GM18907 (cell line): ENCODE measurements around the gene SAG.

Experiments
- ATAC-seq: cut with Tn5 transposase; IDR thresholded peaks from one replicate; pipeline ENCODE4 v1.9.1; 2021; ENCODE audit warnings: mild to moderate bottlenecking, moderate library complexity; ENCODE audit not compliant: unreplicated experiment

Gene SAG

DNA sequence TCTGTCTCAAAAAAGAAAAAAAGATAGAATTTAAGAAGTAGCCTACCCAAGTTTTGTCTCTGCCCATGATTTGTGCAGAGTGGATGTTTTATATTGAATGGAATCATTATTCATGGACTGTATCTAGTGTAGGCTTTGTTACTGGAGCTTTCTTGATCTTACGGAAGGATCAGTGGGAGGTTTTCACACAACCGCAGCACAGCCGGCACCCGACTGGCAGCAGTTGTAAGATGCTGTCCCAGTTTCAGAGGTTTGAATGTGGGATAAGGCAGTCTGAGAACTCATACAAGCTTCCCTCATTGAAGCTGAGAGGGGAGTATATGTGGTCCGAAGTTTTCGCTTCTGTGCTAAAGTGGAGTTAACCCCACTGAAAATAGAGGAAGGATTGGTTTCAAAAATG lies 19.7 kb upstream of the SAG start:
- no peak for ATAC-seq

- no peak for ATAC-seq
Observed at GRCh38 chr2:233288663-233289062, 19.0 kb upstream of the SAG start.

DNA sequence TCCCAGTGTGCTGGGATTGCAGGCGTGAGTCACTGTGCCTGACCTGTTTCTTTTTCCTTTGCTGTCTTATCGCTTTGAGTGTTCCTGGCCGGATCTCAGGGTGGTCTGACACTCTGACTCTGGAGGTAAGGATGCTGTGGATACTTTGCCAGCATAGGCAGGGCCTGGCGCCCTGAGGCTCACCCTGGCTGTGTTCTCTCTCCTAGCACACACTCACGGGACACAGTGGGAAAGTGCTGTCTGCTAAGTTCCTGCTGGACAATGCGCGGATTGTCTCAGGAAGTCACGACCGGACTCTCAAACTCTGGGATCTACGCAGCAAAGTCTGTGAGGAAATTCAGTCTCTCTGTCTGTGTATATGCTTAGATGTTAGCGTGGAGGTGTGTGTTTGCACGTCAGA lies 18.0 kb upstream of the SAG start:
- ATAC-seq = no peak

DNA sequence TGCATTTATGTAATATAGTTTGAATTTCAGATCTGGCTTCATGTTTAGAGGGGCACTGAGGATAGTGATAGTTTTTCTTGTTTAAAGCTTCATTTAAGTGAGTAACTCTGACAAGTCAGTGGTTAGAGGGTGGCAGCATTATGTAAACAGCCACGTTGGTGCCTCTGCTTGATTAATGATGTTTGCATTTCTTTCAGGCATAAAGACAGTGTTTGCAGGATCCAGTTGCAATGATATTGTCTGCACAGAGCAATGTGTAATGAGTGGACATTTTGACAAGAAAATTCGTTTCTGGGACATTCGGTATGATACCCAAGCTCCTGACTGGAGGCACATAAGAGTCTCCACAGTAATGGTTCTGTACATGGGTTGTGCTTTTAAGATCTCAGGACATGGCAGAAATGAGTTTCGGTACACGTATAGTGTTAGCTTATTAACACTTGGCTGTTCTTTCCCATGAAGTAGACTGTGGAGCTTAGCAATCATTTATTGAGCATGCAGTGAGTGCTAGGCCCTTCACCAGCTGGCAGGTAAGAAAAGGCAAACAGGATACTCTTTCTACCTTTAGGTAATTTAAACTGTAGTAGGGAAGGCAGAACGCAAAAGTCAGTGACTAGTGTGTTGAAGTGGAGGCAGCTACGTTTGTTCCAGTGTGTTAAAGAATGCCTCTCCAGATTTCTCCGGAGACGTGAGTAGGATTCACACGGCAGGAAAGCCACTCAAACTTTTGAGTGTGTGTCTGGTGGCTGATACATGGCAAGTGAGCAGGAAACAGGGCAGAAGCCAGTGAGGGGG lies 17.4 kb upstream of the SAG start:
- no peak for ATAC-seq

GRCh38 chr2:233295891-233296290 lies 11.7 kb upstream of the SAG start:
- no peak for ATAC-seq

GRCh38 chr2:233297076-233297475 lies 10.5 kb upstream of the SAG start:
- ATAC-seq = no peak

GRCh38 chr2:233300401-233300800 lies 7.2 kb upstream of the SAG start:
- no peak for ATAC-seq

DNA sequence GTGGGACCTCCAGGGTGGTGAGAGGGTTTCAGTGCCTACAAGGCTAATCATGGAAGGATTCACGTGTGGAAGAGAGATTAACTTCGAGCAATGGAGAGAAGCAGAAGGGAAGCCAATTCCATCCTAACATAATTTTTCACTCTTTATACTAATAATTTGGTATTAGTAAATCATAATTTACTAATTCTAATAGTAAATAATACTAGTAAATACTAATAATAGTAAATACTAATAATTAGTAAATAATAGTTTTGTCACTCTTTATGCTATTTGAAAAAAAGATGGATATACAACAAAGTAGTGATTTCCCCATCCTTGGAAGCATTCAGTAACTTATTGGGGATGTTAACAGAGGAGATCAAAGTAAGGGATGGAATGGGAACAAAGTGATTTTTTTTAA lies 6.4 kb upstream of the SAG start:
- ATAC-seq = no peak

DNA sequence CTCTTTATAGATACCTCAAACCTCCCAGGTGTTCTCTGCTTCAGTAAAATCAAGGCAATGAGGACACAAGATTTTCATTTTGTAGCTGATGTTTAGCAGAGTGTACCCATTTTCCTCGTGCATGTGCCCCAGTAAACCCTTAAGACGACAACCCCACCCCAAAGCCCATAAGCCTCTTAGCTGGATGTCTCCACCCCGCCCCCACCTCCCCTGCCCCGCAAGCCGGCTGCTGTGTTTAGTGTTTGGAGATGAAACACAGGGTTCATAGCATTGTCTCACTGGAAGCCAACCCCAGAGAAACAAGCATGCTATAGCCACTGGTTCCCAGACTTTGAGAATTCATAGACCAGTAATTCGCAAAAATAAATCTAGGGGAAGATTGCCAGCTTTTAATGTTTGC lies 5.8 kb upstream of the SAG start:
- ATAC-seq = no peak

GRCh38 chr2:233303252-233303651 lies 4.4 kb upstream of the SAG start:
- no peak for ATAC-seq

GRCh38 chr2:233311241-233311926 lies 3.8 kb downstream of the SAG start:
- no peak for ATAC-seq

GRCh38 chr2:233312874-233313273 lies 5.3 kb downstream of the SAG start:
- no peak for ATAC-seq

DNA sequence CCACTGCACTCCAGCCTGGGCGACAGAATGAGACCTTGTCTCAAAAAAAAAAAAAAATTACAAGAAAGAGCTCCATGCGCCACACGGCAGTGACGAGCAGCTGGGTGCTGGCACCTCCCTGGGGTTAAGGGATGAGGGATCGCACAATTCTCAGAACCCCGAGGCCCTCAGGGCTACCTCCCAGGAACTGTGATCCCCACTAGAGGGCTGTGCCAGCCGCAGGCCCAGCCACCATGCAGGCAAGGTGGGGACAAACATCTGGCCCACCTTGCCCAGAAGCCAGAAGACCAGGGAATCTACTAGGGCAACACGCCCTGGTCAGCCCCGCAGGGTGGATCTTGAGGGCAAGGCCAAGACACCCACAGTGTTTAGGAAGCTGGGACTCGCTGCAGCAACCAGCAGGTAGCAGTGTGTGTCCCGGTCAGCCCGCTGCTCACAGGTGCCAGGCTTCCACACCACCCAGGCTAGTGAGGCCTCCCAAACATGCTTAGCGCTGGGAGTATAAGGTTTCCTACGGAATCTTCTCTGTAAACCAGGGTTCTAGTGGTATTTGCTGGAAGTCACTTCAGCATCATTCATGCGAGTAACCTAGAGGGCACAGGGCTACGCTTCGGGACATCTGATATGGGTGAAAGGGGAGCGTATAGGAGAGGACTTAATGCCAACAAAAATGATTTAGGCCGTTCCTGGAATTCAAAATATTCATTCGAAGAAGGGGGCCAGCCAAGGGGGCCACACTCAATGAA lies 6.7 kb downstream of the SAG start:
- no peak for ATAC-seq

DNA sequence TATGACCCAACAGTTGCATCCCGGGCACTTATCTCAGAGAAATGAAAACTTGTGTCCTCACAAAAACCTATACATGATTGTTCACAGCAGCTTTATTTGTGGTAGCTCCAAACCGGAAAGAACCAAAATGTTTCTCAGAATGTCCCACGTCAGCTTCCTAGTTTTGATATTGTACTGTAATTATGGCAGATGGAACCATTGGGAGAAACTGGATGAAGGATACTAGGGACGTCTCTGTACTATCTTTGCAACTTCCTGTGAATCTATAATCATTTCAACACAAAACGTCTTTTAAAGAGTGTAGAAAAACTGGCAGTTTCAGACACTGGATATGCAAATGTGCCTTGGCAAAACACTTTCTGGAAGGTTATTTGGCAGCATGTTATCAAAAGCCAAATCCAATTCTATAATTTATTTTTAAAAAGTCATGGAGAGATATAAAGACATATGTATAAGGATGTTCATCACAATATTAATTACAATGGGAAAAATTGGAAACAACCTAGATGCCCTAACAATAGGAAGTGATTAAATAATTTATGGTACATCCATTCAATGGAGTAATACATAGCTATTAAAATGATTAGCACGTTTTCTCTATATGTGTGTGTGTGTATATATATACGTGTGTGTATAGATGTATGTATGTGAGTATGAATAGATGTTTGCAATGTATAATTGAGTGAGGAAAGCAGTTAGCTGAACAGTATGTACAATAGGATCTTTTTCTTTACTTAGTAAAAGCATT lies 9.8 kb downstream of the SAG start:
- ATAC-seq = no peak

DNA sequence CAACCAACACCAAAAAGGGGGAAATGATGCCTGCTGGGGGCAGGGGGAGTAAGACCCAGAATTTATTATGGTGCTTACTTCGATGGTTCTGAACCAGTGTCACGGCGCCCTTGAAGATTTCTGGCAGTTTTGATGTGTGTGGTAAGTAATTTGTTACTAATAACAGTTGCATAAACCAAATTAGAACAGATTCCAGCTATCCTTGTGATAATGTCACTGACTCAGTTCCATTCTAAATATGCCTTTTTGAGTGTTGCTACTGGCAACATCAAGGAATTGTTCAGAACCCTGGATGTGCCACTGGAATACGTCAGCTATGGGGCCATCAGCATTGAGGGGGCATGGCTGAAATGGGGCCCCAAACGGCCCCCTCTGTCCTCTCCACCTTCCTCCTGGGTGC lies 11.6 kb downstream of the SAG start:
- ATAC-seq = no peak

GRCh38 chr2:233320470-233320869 lies 12.9 kb downstream of the SAG start:
- no peak for ATAC-seq

DNA sequence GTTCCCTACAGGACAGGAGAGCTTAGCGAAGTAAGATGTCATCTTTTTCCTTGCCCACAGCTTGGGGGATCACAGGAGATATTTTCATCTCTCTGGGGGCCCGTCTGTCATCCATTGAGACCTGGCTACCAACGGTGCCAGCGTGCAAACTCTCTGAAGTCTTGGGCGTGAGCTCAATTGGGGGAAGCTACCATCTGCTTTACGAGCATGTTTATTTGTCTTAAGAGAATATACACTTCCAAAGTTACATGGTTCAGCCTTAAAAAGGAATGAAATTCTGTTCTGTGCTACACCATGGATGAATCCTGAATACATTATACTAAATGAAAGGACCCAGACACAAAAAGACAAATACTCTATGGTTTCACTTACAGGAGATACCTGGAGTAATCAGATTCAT lies 13.6 kb downstream of the SAG start:
- ATAC-seq = no peak

- no peak for ATAC-seq
Observed at GRCh38 chr2:233323851-233324250, 16.2 kb downstream of the SAG start.

DNA sequence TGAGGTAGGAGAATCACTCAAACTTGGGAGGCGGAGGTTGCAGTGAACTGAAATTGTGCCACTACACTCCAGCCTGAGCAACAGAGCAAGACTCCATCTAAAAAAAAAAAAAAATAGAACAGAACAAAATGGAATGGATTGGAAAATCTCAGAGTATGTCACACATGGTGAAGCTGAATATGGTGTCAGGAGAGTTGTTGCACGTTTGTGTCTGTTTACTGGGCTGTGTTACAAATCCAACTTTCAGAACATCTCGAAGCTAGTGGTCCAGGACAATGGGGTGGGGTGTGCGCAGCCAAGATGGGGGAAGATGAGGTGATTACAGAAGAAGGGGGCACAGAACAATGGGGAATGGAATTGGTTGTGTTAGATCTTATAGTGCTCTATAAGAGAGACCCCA lies 17.6 kb downstream of the SAG start:
- ATAC-seq = no peak

GRCh38 chr2:233325814-233326213 lies 18.2 kb downstream of the SAG start:
- no peak for ATAC-seq

DNA sequence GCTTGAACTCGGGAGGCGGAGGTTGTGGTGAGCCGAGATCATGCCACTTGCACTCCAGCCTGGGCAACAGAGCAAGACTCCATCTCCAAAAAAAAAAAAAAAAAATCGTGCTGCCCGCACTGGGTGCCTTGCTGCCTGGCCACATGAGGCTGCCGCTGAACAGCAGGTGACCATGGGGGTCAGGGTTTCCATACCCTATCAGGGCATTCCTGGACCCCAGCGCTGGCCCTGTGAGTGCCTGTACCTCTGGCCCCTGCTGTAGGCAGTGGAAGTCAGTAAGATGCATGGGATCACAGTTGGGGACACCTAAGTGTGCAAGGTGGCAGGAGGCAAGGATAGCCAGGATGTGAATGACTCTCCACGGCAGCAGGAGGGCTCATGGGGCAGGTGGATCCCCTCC lies 18.9 kb downstream of the SAG start:
- no peak for ATAC-seq
